Measurements from ENCODE around the gene FUBP3.

The FUBP3 gene

GRCh38 chr9:130662099-130662969, 83.0 kb downstream of the FUBP3 start:
- no peak for DNase-seq (ENCODE audit: low read depth in 3 of 3)

GRCh38 chr9:130662970-130663257, 83.5 kb downstream of the FUBP3 start:
- no peak for DNase-seq (ENCODE audit: low read depth in 3 of 3)

DNA sequence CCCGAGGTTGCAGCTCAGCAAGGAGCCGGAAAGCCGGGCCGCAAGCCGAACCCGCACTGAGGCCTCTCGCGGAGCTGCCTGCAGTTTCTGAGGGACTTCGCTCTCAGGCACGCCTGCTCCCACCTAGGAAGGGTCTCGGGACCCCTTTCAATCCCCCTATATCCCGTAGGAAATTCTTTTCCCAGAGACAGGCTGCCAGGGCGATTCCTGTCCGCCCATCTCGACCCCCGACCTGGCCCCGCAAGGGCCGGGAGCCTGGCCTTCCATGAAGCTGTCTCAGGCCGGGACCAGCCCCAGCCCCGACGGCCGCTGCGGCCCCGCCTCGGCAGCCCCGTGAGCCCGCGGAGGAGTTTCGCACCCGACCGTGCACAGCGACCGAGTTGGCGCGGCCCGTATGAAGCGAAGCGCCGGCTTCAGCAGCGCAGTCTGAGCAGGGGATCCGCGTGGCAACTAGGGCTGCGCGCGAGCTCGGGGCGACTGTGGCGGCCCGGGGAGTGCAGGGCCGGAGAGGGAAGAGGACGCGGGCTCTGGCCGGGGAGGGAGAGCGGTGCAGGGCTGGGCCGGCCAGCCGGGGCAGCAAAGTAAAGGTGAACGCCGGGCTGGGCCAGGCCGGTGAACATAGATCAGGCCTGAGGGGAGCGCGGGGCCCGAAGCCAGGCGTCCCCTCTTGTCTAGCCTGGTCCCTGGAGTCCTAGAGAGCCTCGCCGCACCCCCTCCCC, 84.0 kb downstream of the FUBP3 start:
- no peak for DNase-seq (ENCODE audit: low read depth in 3 of 3)

DNA sequence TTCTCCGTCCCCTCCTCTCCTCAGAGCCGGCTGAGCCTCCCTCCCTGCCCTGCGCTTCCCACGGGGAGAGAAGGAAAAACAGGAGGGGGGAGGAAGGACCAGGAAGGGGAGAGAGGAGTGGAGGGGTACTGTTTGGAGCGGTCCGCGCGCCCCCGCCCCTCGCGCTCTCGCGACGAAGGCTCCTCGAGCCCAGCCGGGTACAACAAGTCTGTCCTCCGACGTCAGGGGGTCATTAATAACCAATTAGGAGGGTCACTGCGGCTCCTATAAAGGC, 84.5 kb downstream of the FUBP3 start:
- no peak for DNase-seq (ENCODE audit: low read depth in 3 of 3)

- no peak for DNase-seq (ENCODE audit: low read depth in 3 of 3)
These were observed 85.1 kb downstream of the FUBP3 start, which contains the start of gene PRDM12 for GRCh38 chr9:130664251-130665028. Gene PRDM12 (plus strand): TSS chr9:130664594. CDS start chr9:130664654, 60 bp downstream.

DNA sequence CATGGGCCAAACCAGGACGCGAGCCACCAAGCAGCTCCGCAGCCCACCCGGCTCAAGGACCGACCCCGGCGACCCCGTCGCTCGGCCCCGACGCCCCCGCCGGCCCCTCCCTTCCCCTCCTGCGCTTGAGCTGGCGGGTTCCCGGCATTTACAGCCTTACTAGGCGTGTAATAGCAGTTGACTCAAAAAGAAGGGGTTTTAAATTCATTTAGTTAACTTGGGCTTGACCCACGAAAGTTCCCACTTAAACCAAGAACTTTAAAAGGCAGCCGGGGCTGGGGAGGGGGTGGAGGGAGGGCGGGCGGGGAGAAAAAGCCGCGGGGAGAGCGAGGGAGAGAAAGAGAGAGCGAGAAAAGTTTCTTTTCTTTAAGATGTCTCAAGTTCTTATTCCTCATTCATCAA, 85.7 kb downstream of the FUBP3 start:
- DNase-seq (ENCODE audit: low read depth in 3 of 3) = no peak

DNA sequence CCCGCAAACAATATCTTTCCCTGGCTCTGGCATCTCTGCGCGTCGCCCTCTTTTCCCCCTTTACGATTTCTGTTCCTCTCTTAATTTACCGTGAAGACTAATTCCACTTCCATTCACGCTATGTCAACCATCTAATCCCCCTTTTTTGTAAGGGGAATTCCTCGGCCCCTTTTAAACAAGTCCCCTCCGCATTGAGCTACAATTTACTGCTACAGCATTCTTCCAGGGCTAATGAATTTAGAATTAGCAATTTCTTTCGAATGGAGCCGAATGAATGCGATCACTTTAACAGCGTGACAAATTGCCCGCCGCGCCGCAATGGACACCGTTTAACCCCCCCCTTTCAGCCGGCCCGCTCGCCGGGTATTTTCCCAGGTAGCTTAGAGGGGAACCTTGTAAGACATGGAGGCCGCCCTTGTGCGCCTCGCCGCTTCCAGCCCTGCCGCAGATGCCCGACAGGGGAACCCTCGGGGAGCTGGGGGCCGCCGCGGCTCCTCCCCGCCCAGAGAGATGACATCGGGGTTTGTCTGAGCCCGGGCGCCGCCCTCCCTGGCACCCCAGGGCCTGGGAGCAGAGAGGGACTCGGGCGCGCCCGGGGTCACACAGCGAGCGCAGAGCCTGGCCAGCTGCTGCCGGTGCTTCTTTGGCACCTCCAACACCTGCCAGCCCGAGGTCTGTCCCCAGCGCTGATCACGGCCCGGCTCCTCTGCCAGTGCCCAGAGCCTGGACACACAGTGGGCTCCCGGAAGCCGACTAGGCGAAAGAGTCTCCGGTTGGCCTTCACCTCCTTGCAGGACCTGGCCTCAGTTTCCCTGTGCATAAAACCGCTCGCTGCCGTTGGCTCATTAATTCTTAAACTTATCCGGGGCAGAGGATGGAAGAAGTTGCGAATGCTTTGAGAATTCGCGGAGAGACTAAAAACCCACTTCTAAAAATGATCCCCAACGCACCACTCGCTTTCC, 86.3 kb downstream of the FUBP3 start:
- no peak for DNase-seq (ENCODE audit: low read depth in 3 of 3)

DNA sequence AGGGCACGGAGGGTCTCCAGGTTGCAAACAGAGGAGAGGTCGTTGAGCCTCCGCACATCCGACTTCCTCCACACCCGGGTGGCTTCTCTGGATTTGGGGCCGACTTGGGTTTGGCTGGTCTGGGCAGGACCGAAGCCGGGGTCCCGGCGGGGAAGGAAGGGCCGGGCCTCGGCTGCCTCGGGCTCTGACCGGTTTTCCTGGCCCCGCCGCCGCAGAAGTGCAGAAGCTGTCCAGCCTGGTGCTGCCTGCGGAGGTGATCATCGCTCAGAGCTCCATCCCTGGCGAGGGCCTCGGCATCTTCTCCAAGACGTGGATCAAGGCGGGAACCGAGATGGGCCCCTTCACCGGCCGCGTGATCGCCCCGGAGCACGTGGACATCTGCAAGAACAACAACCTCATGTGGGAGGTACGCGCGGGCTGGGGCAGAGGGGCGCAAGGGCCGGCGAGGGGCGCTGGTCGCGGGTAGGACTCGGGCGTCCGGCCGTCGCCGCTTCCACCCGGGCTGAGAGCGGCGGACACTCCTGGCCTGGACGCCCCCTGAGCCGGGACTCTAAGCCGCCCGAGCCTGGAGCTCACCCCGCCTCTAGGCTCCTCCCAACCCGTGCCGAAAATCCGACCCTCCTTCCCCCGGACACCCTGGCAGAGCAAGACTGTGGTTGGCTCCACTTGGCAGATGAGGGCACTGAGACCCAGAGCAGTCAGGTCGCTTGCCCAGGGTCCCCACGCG, 87.2 kb downstream of the FUBP3 start:
- no peak for DNase-seq (ENCODE audit: low read depth in 3 of 3)

DNA sequence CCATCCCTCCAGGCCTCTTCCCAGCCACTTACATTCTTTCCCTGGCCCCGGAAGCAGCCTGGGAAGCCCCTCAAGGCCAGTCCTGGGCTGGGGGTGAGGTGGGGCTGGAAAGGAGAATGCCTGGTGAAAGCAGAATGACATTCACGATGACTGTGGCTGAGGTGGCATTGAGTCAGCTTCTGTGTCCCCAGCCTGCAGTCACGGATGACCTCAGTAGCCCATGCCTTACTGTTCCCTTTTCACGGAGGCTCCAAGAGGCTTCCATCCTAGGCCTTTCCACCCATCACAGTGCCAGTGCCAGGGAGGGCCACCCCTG, 87.7 kb downstream of the FUBP3 start:
- no peak for DNase-seq (ENCODE audit: low read depth in 3 of 3)

DNA sequence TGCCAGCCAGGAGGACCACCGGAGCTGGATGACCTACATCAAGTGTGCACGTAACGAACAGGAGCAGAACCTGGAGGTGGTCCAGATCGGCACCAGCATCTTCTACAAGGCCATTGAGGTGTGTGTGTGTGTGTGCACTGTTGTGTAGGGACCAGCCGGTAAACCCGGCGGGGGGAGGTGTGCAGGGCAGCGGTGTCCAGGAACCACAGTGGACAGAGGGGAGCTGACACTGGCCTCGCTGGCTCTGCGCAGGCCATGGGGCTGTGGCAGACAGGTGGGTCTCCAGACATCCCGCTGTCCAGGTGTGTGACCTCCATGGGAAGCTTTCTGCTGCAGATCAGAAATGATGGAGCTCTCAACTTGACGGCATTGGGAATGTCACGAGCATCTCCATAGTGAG, 88.8 kb downstream of the FUBP3 start:
- DNase-seq (ENCODE audit: low read depth in 3 of 3) = no peak

GRCh38 chr9:130668659-130669058, 89.3 kb downstream of the FUBP3 start:
- DNase-seq (ENCODE audit: low read depth in 3 of 3) = no peak

DNA sequence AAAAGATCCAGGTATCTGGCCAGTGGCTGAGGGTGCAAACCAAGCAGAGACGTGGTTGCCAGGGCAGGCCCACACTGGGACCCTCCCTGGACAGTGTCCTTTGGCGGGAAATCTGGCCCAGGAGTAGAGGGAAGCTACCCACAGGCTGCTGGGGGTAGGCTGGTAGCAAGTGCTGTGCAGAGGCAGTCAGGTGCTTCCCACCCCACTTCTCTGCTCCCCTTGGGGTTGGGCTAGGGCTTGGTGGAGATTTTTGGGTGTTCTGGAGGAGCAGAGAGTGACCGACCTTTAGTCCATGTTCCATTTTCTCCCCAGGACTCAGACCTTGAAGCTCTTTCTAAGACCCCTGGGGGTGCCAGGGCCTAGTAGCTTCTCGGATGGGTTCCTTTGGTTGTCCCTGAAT, 90.6 kb downstream of the FUBP3 start:
- no peak for DNase-seq (ENCODE audit: low read depth in 3 of 3)

DNA sequence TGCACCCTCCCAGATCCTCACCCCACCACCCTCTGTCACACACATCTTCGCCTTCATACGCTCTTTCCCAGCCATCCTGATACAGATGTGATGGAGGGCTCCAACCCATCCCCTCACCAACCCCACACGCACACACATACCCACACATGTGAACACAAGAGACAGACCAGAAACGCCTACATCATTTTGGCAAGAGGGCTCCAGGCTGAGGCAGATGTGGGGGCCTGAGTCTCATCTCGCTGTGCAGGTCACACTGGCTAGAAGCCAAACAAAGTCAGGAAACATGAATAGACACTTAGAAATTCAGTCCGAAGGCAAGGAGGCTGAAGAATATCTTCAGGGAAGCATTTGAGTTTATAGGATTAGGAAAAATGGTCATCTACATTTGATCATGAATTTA, 91.3 kb downstream of the FUBP3 start:
- DNase-seq (ENCODE audit: low read depth in 3 of 3) = no peak

GRCh38 chr9:130672466-130672865, 93.1 kb downstream of the FUBP3 start:
- DNase-seq (ENCODE audit: low read depth in 3 of 3) = no peak

DNA sequence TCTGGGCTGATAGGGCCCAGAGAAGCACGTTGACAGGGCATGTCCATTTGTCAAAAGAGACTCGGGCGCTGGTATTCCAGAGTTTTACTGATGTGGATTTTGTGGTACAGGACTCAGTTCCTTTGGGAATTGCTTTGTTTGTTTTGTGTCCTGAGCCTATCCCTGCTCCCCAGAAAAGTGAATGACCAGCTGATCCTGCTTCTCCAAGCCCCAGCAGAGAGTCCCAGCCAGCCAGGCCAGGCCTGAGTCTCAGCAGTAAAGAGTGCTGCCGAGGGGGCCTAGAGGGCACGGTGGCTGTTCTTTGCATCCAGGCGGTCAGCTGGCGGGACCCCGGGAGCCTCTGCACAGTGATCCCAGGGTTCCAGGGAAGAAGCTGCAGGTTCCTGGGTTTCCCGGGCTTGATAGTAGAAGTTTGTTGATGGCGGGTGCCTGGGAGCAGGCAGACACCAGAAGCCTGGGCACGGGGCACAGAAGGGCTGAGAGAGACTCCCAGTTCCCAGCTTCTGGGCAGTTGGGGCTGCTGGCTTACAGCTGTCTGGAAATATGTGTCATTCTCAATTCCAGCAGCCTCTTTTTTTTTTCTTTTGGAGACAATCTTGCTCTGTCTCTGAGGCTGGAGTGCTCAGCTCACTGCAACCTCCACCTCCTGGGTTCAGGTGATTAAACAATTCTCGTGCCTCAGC, 93.7 kb downstream of the FUBP3 start:
- DNase-seq (ENCODE audit: low read depth in 3 of 3) = no peak

DNA sequence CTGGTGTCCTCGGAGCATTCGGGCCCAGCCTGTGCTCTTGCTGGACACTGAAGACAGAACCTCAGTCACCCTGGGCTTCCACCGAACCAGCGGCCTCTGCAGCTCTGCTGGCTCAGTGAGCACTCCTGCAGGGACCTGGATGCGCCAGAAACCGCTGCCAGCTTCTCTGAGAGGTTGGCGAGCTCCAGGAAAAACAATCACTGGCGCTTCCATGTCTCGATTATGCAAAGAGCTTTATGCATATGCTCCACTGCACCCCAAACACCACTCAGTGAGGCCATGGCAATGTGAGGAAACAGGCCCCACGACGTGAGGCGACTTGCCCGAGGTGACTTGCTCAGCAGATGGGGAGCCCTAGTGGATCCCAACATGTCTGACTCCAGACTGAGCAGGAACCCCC, 96.0 kb downstream of the FUBP3 start:
- DNase-seq (ENCODE audit: low read depth in 3 of 3) = no peak

DNA sequence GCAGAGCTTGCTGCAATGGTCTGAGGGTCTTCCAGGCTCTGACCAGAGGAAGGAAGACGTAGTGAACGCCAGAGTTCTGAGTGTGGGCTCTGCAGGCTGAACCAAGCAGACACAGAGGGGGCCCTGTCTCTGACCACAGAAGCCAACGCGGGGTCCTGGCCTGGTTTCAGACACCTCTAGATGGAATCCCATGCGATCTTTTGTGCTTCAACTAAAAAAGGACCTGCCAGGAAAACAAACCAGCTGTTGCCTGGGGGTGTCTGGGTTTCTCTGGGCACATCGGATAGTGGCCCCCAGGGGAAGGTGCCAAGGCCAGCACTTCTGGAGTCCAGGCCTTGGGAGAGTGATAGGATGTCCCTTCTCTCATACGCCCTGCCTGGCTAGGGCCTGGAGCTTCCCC, 97.9 kb downstream of the FUBP3 start:
- DNase-seq (ENCODE audit: low read depth in 3 of 3) = no peak

DNA sequence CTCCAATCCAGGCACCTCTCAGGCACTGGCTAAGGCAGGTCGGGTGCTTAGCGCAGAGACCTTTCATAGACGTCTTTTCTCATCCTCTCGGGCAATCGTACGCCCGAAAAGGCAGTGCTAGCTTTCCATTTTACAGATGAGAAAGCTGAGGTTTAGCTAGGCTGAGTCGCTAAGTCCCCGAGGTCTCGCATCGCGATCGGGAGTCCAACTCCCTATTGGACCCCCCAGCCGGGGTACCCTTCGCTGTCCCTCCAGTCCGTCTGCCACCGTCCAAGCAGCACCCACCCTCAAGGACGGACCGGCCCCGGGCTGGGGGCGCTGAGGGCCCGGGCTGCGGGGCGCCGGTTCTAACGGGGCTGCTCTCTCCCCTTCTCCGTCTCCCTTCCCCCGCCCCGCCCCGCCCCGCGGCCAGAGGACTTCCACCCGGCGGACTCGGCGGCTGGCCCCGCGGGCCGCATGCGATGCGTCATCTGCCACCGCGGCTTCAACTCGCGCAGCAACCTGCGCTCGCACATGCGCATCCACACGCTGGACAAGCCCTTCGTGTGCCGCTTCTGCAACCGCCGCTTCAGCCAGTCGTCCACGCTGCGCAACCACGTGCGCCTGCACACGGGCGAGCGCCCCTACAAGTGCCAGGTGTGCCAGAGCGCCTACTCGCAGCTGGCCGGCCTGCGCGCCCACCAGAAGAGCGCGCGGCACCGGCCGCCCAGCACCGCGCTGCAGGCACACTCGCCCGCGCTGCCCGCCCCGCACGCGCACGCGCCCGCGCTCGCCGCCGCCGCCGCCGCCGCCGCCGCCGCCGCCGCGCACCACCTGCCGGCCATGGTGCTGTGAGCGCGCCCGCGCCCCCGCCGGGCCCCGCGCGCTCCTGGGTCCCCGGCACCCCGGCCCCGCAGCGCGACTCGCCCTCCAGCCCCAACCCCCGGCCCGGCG, 101.7 kb downstream of the FUBP3 start:
- DNase-seq (ENCODE audit: low read depth in 3 of 3) = peak in 2 of 3 donors; percentile 37 to 41

- DNase-seq (ENCODE audit: low read depth in 3 of 3) = no peak
These were observed 102.5 kb downstream of the FUBP3 start for GRCh38 chr9:130681769-130682420.
